ENCODE results near the gene SHISA4. TPM values are rescaled to one million over a fixed set of nuclear protein-coding genes. Genes with fewer than 3 reads are reported as not detected.

Gene SHISA4
- total and polyA plus RNA-seq, 2 donors (not counting 1 experiment from before 2014, with no cell fraction given): 0.12 TPM; not detected in 1

- peaks cover 2 to 33% of the 10 kb centered on the region in 2 experiments for H3K36me3 ChIP-seq (replicated peaks in 1 of 2; ENCODE audit: control extremely low read depth in 1 of 2, control insufficient read depth in 1 of 2, extremely low read depth in 1 of 2, insufficient read depth in 2 of 2, low read length in 1 of 2)
- no peaks in the 10 kb centered on the region for H3K9me3 ChIP-seq (ENCODE audit: control extremely low read depth in 1 of 3, control insufficient read depth in 2 of 3, insufficient read depth in 1 of 3, low read length in 2 of 3)
- no peak overlapping the region for H3K9ac ChIP-seq (ENCODE audit: low read length)
- H3K4me3 ChIP-seq (ENCODE audit: control extremely low read depth in 1 of 5, extremely low read depth in 1 of 5, insufficient read depth in 1 of 5, low read depth in 2 of 5, low read length in 4 of 5): no peak overlapping the region
- Mint-ChIP-seq H3K27ac (no peak overlapping the region), H3K4me1 (no peaks in the 10 kb centered on the region), H3K27me3 (no peaks in the 10 kb centered on the region), H3K9me3 (ENCODE audit: insufficient read depth) (no peaks in the 10 kb centered on the region), H3K4me3 (no peak overlapping the region)
- no peak for DNase-seq
- CTCF ChIA-PET: interaction anchor here (0.7 kb wide), 1 partner anchor 33 kb away, joined by 4 read pairs; no protein-coding TSS in a partner anchor
- no peaks in the 10 kb centered on the region for H3K79me2 ChIP-seq (ENCODE audit: control insufficient read depth, insufficient read depth, low read length)
- intact Hi-C loops (cut with micrococcal nuclease): no loop called here
- ATAC-seq (ENCODE audit: low read depth): no peak
- H3K27me3 ChIP-seq (replicated peaks in 1 of 4; ENCODE audit: control extremely low read depth in 1 of 4, control insufficient read depth in 3 of 4, insufficient read depth in 4 of 4, low read length in 3 of 4): no peaks in the 10 kb centered on the region
- WGBS (ENCODE audit: insufficient coverage): 87% methylated on average over 3 of the region's 8 CpGs
- no peaks in the 10 kb centered on the region for H3K4me1 ChIP-seq (ENCODE audit: control insufficient read depth in 2 of 2, insufficient read depth in 2 of 2, low read length in 2 of 2)
- H3K27ac ChIP-seq (ENCODE audit: low read length in 2 of 2): no peak overlapping the region
- POLR2A ChIA-PET: no interaction called here
- H3K4me2 ChIP-seq (replicated peaks; ENCODE audit: low read depth, low read length, poor library complexity, severe bottlenecking): no peak overlapping the region
- H4K20me1 ChIP-seq (ENCODE audit: control insufficient read depth, insufficient read depth, low read length, poor library complexity, severe bottlenecking): no peaks in the 10 kb centered on the region
- TF ChIP-seq CTCF (IDR thresholded peaks at IDR 0.05) (no peak), EZH2 (IDR thresholded peaks at IDR 0.05; ENCODE audit: borderline replicate concordance, insufficient read depth, low read depth, low read length, poor library complexity, severe bottlenecking) (no peak)
- no peak overlapping the region for H2AFZ ChIP-seq (ENCODE audit: insufficient read depth, low read depth, low read length, poor library complexity, severe bottlenecking)
Observed at GRCh38 chr1:201876148-201876818, 12.4 kb upstream of the SHISA4 start.

- intact Hi-C loops (cut with micrococcal nuclease): loop anchor here (1.0 kb wide), 1 partner anchor 94 kb away; no protein-coding TSS in a partner anchor
- ATAC-seq (ENCODE audit: low read depth): no peak
- Histone ChIP-seq H3K4me2 (replicated peaks; ENCODE audit: low read depth, low read length, poor library complexity, severe bottlenecking) (no peak overlapping the region), H3K27ac (ENCODE audit: low read length in 2 of 2) (no peak overlapping the region), H3K79me2 (ENCODE audit: control insufficient read depth, insufficient read depth, low read length) (no peaks in the 10 kb centered on the region), H3K9me3 (ENCODE audit: control extremely low read depth in 1 of 3, control insufficient read depth in 2 of 3, insufficient read depth in 1 of 3, low read length in 2 of 3) (no peaks in the 10 kb centered on the region), H3K9ac (ENCODE audit: low read length) (no peak overlapping the region), H3K4me1 (ENCODE audit: control insufficient read depth in 2 of 2, insufficient read depth in 2 of 2, low read length in 2 of 2) (peaks cover 6 to 7% of the 10 kb centered on the region in 2 donors), H4K20me1 (ENCODE audit: control insufficient read depth, insufficient read depth, low read length, poor library complexity, severe bottlenecking) (no peaks in the 10 kb centered on the region), H3K36me3 (replicated peaks in 1 of 2; ENCODE audit: control extremely low read depth in 1 of 2, control insufficient read depth in 1 of 2, extremely low read depth in 1 of 2, insufficient read depth in 2 of 2, low read length in 1 of 2) (peaks cover 2 to 18% of the 10 kb centered on the region in 2 experiments), H2AFZ (ENCODE audit: insufficient read depth, low read depth, low read length, poor library complexity, severe bottlenecking) (no peak overlapping the region), H3K4me3 (ENCODE audit: control extremely low read depth in 1 of 5, extremely low read depth in 1 of 5, insufficient read depth in 1 of 5, low read depth in 2 of 5, low read length in 4 of 5) (no peak overlapping the region), H3K27me3 (replicated peaks in 1 of 4; ENCODE audit: control extremely low read depth in 1 of 4, control insufficient read depth in 3 of 4, insufficient read depth in 4 of 4, low read length in 3 of 4) (no peaks in the 10 kb centered on the region)
- CTCF ChIA-PET: interaction anchor here (0.6 to 2.0 kb wide), 8 partner anchors 11 to 145 kb away, joined by 3 to 13 read pairs (median 5); partner anchors contain the start of genes LMOD1 and TIMM17A
- peak; percentile 58 for TF ChIP-seq CTCF (IDR thresholded peaks at IDR 0.05)
- no peak for TF ChIP-seq EZH2 (IDR thresholded peaks at IDR 0.05; ENCODE audit: borderline replicate concordance, insufficient read depth, low read depth, low read length, poor library complexity, severe bottlenecking)
- POLR2A ChIA-PET: no interaction called here
- 69% methylated on average over 4 of the region's 6 CpGs for WGBS (ENCODE audit: insufficient coverage)
- H3K9me3 Mint-ChIP-seq (ENCODE audit: insufficient read depth): no peaks in the 10 kb centered on the region
- no peak overlapping the region for H3K4me3 Mint-ChIP-seq
- H3K27me3 Mint-ChIP-seq: no peaks in the 10 kb centered on the region
- peak; percentile 41 for DNase-seq
- H3K4me1 Mint-ChIP-seq: peaks cover 12% of the 10 kb centered on the region
- H3K27ac Mint-ChIP-seq: no peak overlapping the region
Observed at GRCh38 chr1:201877877-201878401, 10.8 kb upstream of the SHISA4 start.
